ENCODE results near the gene SLC7A8. TPM values are rescaled to one million over a fixed set of nuclear protein-coding genes. Genes with fewer than 3 reads are reported as not detected.

Gene SLC7A8
- total RNA-seq, 3 donors from 2014 or later: 46.8 to 98.9 (median 61.9) TPM

GRCh38 chr14:23173796-23174195, 9.7 kb downstream of the SLC7A8 start:
- H3K9me3 ChIP-seq: no peaks in the 10 kb centered on the region
- H3K4me1 ChIP-seq: peaks cover 0 to 13% of the 10 kb centered on the region in 2 donors
- peak overlapping the region in 1 of 3 donors; percentile 23 for H3K4me3 ChIP-seq
- peak overlapping the region; percentile 37 to 74 for H3K27ac ChIP-seq
- H3K36me3 ChIP-seq: no peaks in the 10 kb centered on the region
- no peaks in the 10 kb centered on the region for H3K27me3 ChIP-seq
- DNase-seq (ENCODE audit: low spot score in 2 of 2): no peak
- TF ChIP-seq POLR2AphosphoS5 (IDR thresholded peaks at IDR 0.05) (no peak), POLR2A (IDR thresholded peaks at IDR 0.05) (no peak), CTCF (IDR thresholded peaks at IDR 0.05) (no peak)
- intact Hi-C loops (cut with DNase I; ENCODE audit: low total_unique reads): no loop called here

GRCh38 chr14:23173031-23173430, 10.4 kb downstream of the SLC7A8 start:
- H3K27ac ChIP-seq: peak overlapping the region; percentile 37 to 74
- DNase-seq (ENCODE audit: low spot score in 2 of 2): no peak
- no peak for TF ChIP-seq CTCF (IDR thresholded peaks at IDR 0.05)
- TF ChIP-seq POLR2AphosphoS5 (IDR thresholded peaks at IDR 0.05): no peak
- H3K36me3 ChIP-seq: no peaks in the 10 kb centered on the region
- no peaks in the 10 kb centered on the region for H3K27me3 ChIP-seq
- H3K4me1 ChIP-seq: peaks cover 0 to 13% of the 10 kb centered on the region in 2 donors
- no peak overlapping the region for H3K4me3 ChIP-seq
- H3K9me3 ChIP-seq: no peaks in the 10 kb centered on the region
- intact Hi-C loops (cut with DNase I; ENCODE audit: low total_unique reads): no loop called here

GRCh38 chr14:23172574-23172973, 10.9 kb downstream of the SLC7A8 start:
- intact Hi-C loops (cut with DNase I; ENCODE audit: low total_unique reads): no loop called here
- Histone ChIP-seq H3K36me3 (no peaks in the 10 kb centered on the region), H3K4me1 (peaks cover 0 to 13% of the 10 kb centered on the region in 2 donors), H3K27me3 (no peaks in the 10 kb centered on the region), H3K4me3 (no peak overlapping the region), H3K9me3 (no peaks in the 10 kb centered on the region), H3K27ac (peak overlapping the region; percentile 29 to 52)
- TF ChIP-seq CTCF (IDR thresholded peaks at IDR 0.05) (no peak), POLR2A (IDR thresholded peaks at IDR 0.05) (no peak), POLR2AphosphoS5 (IDR thresholded peaks at IDR 0.05) (no peak)
- DNase-seq (ENCODE audit: low spot score in 2 of 2): no peak

GRCh38 chr14:23172096-23172495, 11.4 kb downstream of the SLC7A8 start:
- no peak for TF ChIP-seq CTCF (IDR thresholded peaks at IDR 0.05)
- no peak for TF ChIP-seq POLR2A (IDR thresholded peaks at IDR 0.05)
- TF ChIP-seq POLR2AphosphoS5 (IDR thresholded peaks at IDR 0.05): no peak
- peaks cover 0 to 13% of the 10 kb centered on the region in 2 donors for H3K4me1 ChIP-seq
- H3K27me3 ChIP-seq: no peaks in the 10 kb centered on the region
- DNase-seq (ENCODE audit: low spot score in 2 of 2): peak in 1 of 2 donors; percentile 72
- no peaks in the 10 kb centered on the region for H3K36me3 ChIP-seq
- H3K9me3 ChIP-seq: no peaks in the 10 kb centered on the region
- peak overlapping the region; percentile 29 to 52 for H3K27ac ChIP-seq
- H3K4me3 ChIP-seq: no peak overlapping the region
- intact Hi-C loops (cut with DNase I; ENCODE audit: low total_unique reads): no loop called here

GRCh38 chr14:23171222-23171975, 12.1 kb downstream of the SLC7A8 start:
- Histone ChIP-seq H3K27ac (peak overlapping the region; percentile 29 to 52), H3K4me1 (peaks cover 0 to 13% of the 10 kb centered on the region in 2 donors), H3K36me3 (no peaks in the 10 kb centered on the region), H3K9me3 (no peaks in the 10 kb centered on the region), H3K27me3 (no peaks in the 10 kb centered on the region), H3K4me3 (no peak overlapping the region)
- DNase-seq (ENCODE audit: low spot score in 2 of 2): no peak
- TF ChIP-seq CTCF (IDR thresholded peaks at IDR 0.05): no peak
- no peak for TF ChIP-seq POLR2AphosphoS5 (IDR thresholded peaks at IDR 0.05)
- no peak for TF ChIP-seq POLR2A (IDR thresholded peaks at IDR 0.05)
- intact Hi-C loops (cut with DNase I; ENCODE audit: low total_unique reads): no loop called here

All from breast epithelium (tissue), 4 donors.